ENCODE measurements around the gene NR2F1.

DNA sequence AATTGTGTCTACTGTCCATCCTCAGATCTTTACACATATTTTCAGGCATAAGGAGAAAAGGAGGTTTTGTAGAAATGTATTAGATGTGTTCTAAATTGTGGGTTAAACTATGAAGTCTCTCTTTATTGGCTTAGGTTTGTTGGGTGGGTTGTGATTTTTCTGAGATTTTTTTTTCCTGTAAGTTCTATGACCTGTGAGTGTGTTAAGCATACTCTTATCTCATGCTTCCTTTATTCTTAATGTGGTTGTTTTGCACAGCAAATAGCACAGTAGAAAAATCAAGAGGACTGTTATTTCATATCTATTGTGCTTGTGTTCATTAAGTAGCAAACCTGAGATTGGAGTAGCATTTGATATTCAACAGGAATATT, 23.3 kb downstream of the NR2F1 start:
- no peak for TF ChIP-seq YY1 (IDR thresholded peaks at IDR 0.05; ENCODE audit: insufficient read depth, insufficient read length)
- TF ChIP-seq SUZ12 (IDR thresholded peaks at IDR 0.05; ENCODE audit: extremely low read depth, insufficient read depth, insufficient read length): no peak
- no peak for TF ChIP-seq ZNF274 (IDR thresholded peaks at IDR 0.05; ENCODE audit: low read depth, low read length)
